Measurements from ENCODE around the gene SDK1.

Gene SDK1

GRCh38 chr7:4113976-4114375 lies 812.9 kb downstream of the SDK1 start:
- H3F3A ChIP-seq (ENCODE audit: control insufficient read depth, insufficient read depth) = no peaks in the 10 kb centered on the region
- H3K79me2 ChIP-seq (ENCODE audit: control insufficient read depth, low read length) = no peaks in the 10 kb centered on the region
- H3K27me3 ChIP-seq (ENCODE audit: control insufficient read depth, low read length) = no peaks in the 10 kb centered on the region
- H3K4me1 ChIP-seq (ENCODE audit: control insufficient read depth, low read length) = no peaks in the 10 kb centered on the region
- peaks cover 26% of the 10 kb centered on the region; the same call in 1 of the 2 replicates for H3K9me3 ChIP-seq (ENCODE audit: control insufficient read depth, insufficient read depth, low read length)
- H3K4me2 ChIP-seq (ENCODE audit: low read length) = no peak overlapping the region
- H3K4me3 ChIP-seq (ENCODE audit: low read length) = no peak overlapping the region
- no peaks in the 10 kb centered on the region for H3K36me3 ChIP-seq (ENCODE audit: control insufficient read depth, low read length)
- H4K20me1 ChIP-seq (ENCODE audit: control insufficient read depth, insufficient read depth, low read depth, low read length) = no peaks in the 10 kb centered on the region
- no peak for TF ChIP-seq CTCF (IDR thresholded peaks at IDR 0.05; ENCODE audit: low read depth, low read length, poor library complexity, severe bottlenecking)
- no peak for TF ChIP-seq EZH2phosphoT487 (IDR thresholded peaks at IDR 0.05; ENCODE audit: borderline replicate concordance, low read length)
- H3K9me2 ChIP-seq (replicated peaks; ENCODE audit: control insufficient read depth, low read length) = no peaks in the 10 kb centered on the region
- H3K27ac ChIP-seq (ENCODE audit: low read depth, low read length) = no peak overlapping the region

GRCh38 chr7:4115442-4115841 lies 814.4 kb downstream of the SDK1 start:
- H3K9me3 ChIP-seq (ENCODE audit: control insufficient read depth, insufficient read depth, low read length) = peaks cover 25% of the 10 kb centered on the region; the same call in 1 of the 2 replicates
- no peak overlapping the region for H3K27ac ChIP-seq (ENCODE audit: low read depth, low read length)

GRCh38 chr7:4115941-4116610 lies 815.0 kb downstream of the SDK1 start:
- no peaks in the 10 kb centered on the region for H3K9me2 ChIP-seq (replicated peaks; ENCODE audit: control insufficient read depth, low read length)
- no peaks in the 10 kb centered on the region for H3F3A ChIP-seq (ENCODE audit: control insufficient read depth, insufficient read depth)
- H3K4me1 ChIP-seq (ENCODE audit: control insufficient read depth, low read length) = no peaks in the 10 kb centered on the region
- H3K79me2 ChIP-seq (ENCODE audit: control insufficient read depth, low read length) = no peaks in the 10 kb centered on the region
- TF ChIP-seq EZH2phosphoT487 (IDR thresholded peaks at IDR 0.05; ENCODE audit: borderline replicate concordance, low read length) = no peak
- TF ChIP-seq CTCF (IDR thresholded peaks at IDR 0.05; ENCODE audit: low read depth, low read length, poor library complexity, severe bottlenecking) = no peak
- H3K36me3 ChIP-seq (ENCODE audit: control insufficient read depth, low read length) = no peaks in the 10 kb centered on the region
- H3K4me2 ChIP-seq (ENCODE audit: low read length) = no peak overlapping the region
- no peak overlapping the region for H3K27ac ChIP-seq (ENCODE audit: low read depth, low read length)
- no peak overlapping the region for H3K4me3 ChIP-seq (ENCODE audit: low read length)
- H4K20me1 ChIP-seq (ENCODE audit: control insufficient read depth, insufficient read depth, low read depth, low read length) = no peaks in the 10 kb centered on the region
- no peaks in the 10 kb centered on the region for H3K27me3 ChIP-seq (ENCODE audit: control insufficient read depth, low read length)
- H3K9me3 ChIP-seq (ENCODE audit: control insufficient read depth, insufficient read depth, low read length) = peaks cover 23% of the 10 kb centered on the region; the same call in 1 of the 2 replicates

More at GRCh38 chr7:4115442-4115841, 814.4 kb downstream of the SDK1 start:
- no peaks in the 10 kb centered on the region for H3F3A ChIP-seq (ENCODE audit: control insufficient read depth, insufficient read depth)
- no peaks in the 10 kb centered on the region for H4K20me1 ChIP-seq (ENCODE audit: control insufficient read depth, insufficient read depth, low read depth, low read length)
- no peaks in the 10 kb centered on the region for H3K9me2 ChIP-seq (replicated peaks; ENCODE audit: control insufficient read depth, low read length)
- H3K79me2 ChIP-seq (ENCODE audit: control insufficient read depth, low read length) = no peaks in the 10 kb centered on the region
- no peak overlapping the region for H3K4me3 ChIP-seq (ENCODE audit: low read length)
- no peak for TF ChIP-seq CTCF (IDR thresholded peaks at IDR 0.05; ENCODE audit: low read depth, low read length, poor library complexity, severe bottlenecking)
- TF ChIP-seq EZH2phosphoT487 (IDR thresholded peaks at IDR 0.05; ENCODE audit: borderline replicate concordance, low read length) = no peak
- no peaks in the 10 kb centered on the region for H3K27me3 ChIP-seq (ENCODE audit: control insufficient read depth, low read length)
- no peaks in the 10 kb centered on the region for H3K36me3 ChIP-seq (ENCODE audit: control insufficient read depth, low read length)
- no peak overlapping the region for H3K4me2 ChIP-seq (ENCODE audit: low read length)
- H3K4me1 ChIP-seq (ENCODE audit: control insufficient read depth, low read length) = no peaks in the 10 kb centered on the region

Data from DOHH2 (cell line).